GM10248 (cell line): ENCODE measurements around the gene PRKCE.

Experiments
- CTCF ChIA-PET: fragments of 300-600 bp; sonication (Branson Sonifier 250); formaldehyde crosslinking; extraction: SDS; loops from one replicate; lab custom pipeline; 2021; ENCODE audit warnings: antibody characterized with exemption; lab: Yijun Ruan, JAX
- POLR2A ChIA-PET: fragments of 350-650 bp; sonication (Branson Sonifier 250); formaldehyde crosslinking; extraction: SDS; loops from one replicate; lab custom pipeline; 2020; ENCODE audit warnings: antibody characterized with exemption; lab: Yijun Ruan, JAX
- DNase-seq: peaks from one replicate; pipeline ENCODE4 v3.0.0; 2012; ENCODE audit errors: extremely low spot score
- TF ChIP-seq, protein P1 (sequence below): IDR thresholded peaks from 2 replicates; pipeline ENCODE4 v1.5.1; 2012; ENCODE audit warnings: mild to moderate bottlenecking, low read depth; ENCODE audit errors: extremely low read depth, missing control alignments, control extremely low read depth

Gene PRKCE

GRCh38 chr2:45782436-45782835 lies 131.0 kb downstream of the PRKCE start:
- ChIA-PET POLR2A (no interaction called here), CTCF (interaction anchor here (1.1 to 5.7 kb wide), 4 partner anchors 8 to 153 kb away, joined by 3 to 66 read pairs (median 14); no protein-coding TSS in a partner anchor)
- TF ChIP-seq, protein P1, sequence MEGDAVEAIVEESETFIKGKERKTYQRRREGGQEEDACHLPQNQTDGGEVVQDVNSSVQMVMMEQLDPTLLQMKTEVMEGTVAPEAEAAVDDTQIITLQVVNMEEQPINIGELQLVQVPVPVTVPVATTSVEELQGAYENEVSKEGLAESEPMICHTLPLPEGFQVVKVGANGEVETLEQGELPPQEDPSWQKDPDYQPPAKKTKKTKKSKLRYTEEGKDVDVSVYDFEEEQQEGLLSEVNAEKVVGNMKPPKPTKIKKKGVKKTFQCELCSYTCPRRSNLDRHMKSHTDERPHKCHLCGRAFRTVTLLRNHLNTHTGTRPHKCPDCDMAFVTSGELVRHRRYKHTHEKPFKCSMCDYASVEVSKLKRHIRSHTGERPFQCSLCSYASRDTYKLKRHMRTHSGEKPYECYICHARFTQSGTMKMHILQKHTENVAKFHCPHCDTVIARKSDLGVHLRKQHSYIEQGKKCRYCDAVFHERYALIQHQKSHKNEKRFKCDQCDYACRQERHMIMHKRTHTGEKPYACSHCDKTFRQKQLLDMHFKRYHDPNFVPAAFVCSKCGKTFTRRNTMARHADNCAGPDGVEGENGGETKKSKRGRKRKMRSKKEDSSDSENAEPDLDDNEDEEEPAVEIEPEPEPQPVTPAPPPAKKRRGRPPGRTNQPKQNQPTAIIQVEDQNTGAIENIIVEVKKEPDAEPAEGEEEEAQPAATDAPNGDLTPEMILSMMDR: no peak

GRCh38 chr2:45782986-45783385 lies 131.5 kb downstream of the PRKCE start:
- no peak for DNase-seq
- POLR2A ChIA-PET: no interaction called here
- CTCF ChIA-PET: interaction anchor here (1.1 kb wide), 1 partner anchor 10 kb away, joined by 3 read pairs; no protein-coding TSS in a partner anchor
- TF ChIP-seq, protein P1: no peak

More at GRCh38 chr2:45782436-45782835, 131.0 kb downstream of the PRKCE start:
- DNase-seq: no peak

DNA sequence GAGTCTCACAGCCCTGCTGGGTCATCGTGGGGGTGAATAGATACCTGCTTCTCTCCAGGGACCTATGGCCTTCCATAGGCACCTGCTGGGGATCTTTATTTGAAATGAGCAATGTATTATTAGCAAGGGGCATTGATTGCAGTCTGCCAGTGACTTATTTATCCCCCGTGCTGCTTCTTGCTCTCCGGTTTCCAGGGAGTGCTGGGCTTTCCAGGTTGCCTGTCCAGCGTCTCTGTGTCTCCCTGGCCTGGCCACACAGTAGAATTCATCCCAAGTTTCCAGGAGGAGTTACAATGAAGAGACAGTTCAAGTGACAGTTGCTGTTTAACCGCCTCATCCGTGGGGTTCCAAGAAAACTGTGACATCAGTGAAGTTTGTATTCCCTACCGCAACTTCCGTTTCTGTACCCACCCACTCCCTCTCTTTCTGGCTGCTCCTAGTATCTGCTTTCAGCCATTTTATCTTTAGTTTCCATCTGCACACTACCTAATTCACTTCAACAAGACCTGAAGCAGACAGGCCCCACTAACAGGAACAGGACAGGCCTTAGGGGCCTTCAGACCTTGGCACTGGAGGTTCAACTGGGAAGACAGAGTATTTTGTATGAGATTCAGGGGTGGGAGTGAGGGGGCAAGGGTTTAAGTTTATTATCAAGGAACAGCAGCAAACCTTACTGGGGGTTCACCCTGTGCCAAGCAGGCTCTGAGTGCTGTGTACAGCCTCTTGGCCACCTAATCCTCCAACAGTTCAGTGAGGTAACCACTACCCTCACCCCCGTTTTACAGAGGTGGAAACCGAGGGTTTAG lies 134.8 kb downstream of the PRKCE start:
- DNase-seq: no peak
- TF ChIP-seq, protein P1: no peak
- ChIA-PET CTCF (interaction anchor here (0.6 to 1.3 kb wide), 3 partner anchors 11 to 123 kb away, joined by 3 to 6 read pairs (median 4); no protein-coding TSS in a partner anchor), POLR2A (no interaction called here)

DNA sequence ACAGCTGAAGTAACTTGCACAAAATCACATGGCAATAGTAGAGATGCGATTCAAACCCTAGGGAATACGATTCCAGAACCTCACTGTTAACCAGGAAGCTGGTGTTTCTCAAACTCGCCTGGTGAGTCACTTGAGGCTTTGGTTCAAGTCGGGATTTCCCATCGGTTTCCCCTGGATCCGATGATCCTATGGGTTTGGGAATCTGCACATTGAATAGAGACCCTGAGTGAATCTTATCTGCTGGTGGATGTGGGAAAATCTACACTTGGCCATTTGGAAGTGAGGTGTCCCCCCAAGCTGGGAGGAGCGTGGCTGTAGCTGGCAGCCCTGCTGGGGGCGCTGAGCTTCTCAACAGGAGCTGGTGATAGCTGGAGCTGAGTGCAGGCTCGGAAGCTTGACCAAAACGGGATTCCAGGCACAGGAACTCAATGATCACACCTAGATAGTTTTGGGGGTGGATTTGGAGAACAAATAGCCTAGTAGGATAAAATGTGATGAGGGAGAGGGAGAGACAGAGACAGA lies 135.4 kb downstream of the PRKCE start:
- no peak for DNase-seq
- ChIA-PET CTCF (interaction anchor here (0.9 to 7.7 kb wide), 3 partner anchors 7 to 16 kb away, joined by 4 to 66 read pairs (median 6); no protein-coding TSS in a partner anchor), POLR2A (no interaction called here)
- TF ChIP-seq, protein P1: no peak

DNA sequence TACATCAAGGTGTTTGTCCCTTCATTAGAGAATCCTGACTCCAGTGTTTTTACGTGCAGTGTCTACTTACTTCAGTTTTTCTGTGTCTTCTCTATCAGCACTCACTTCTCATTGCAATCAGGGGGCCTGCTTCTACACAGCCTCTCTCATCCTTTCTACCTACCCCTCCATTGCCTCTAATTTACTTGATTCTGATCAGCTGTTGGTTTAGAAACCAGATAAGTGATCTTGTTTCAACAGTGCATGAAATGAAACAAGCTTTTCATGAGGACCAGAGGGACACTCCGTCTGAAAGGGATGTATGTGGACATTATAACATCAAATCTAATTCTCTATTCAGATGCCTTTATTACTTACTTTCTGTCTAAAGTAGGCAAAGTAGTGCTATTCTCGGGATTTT lies 136.9 kb downstream of the PRKCE start:
- no peak for DNase-seq
- CTCF ChIA-PET: interaction anchor here (1.0 to 7.7 kb wide), 4 partner anchors 9 to 72 kb away, joined by 3 to 66 read pairs (median 4); no protein-coding TSS in a partner anchor
- POLR2A ChIA-PET: no interaction called here
- TF ChIP-seq, protein P1: no peak

- ChIA-PET CTCF (interaction anchor here (0.8 to 7.7 kb wide), 10 partner anchors 9 to 63 kb away, joined by 3 to 66 read pairs (median 4); no protein-coding TSS in a partner anchor), POLR2A (no interaction called here)
- TF ChIP-seq, protein P1: no peak
- DNase-seq: no peak
Measured at GRCh38 chr2:45789317-45789716, 137.8 kb downstream of the PRKCE start.
